ENCODE results near the gene RAB24. TPM values are rescaled to one million over a fixed set of nuclear protein-coding genes. Genes with fewer than 3 reads are reported as not detected.
"Not testable (repeated sequence)": the region's sequence is repeated elsewhere in the genome, so short reads cannot be mapped to it uniquely, and the experiment has no call there.

The RAB24 gene
- total RNA-seq, 1 donor from 2014 or later = 15.9 TPM

DNA sequence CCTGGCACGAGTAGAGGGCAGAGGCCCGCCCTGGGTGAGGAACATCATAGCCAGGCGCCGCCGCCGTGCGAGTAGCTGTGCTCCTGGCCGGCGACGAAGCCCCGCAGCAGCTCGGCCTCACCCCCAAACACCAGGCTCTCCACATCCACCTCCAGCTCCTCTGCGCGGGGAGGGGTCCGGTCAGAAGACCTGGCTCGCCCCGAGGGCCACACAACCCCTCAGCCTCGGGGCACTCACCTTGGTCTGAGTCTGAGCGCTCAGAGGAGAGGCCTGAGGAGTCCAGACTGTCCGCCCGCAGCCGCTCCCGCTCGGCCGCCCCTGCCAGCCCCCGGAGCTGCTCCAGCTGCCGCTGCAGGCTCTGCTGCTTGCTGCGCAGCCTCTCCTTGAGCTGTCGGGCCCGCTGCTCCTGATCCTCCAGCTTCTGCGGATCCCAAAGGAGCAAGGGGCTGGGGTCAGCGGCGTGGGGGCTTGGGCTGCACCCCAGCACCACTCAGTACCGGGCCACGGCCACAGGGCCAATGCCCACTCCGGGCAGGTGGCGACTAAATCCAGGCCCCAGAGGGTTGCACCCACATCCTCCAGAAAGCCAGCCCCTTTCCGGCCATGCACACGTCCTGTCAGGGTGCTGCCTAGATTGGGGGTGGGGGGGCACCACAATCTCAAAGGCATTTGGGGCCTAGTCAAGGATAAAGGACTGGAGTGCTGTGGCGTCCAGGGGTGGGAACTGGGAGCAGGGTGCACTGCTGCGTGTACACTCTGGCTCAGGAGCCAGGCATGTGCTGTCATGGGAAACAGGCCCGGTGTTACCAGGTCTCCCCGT lies 4.2 kb upstream of the RAB24 start:
- Mint-ChIP-seq H3K4me3 (ENCODE audit: unreplicated experiment) (no peak overlapping the region), H3K9me3 (ENCODE audit: unreplicated experiment) (no peaks in the 10 kb centered on the region)
- TF ChIP-seq, protein P1, sequence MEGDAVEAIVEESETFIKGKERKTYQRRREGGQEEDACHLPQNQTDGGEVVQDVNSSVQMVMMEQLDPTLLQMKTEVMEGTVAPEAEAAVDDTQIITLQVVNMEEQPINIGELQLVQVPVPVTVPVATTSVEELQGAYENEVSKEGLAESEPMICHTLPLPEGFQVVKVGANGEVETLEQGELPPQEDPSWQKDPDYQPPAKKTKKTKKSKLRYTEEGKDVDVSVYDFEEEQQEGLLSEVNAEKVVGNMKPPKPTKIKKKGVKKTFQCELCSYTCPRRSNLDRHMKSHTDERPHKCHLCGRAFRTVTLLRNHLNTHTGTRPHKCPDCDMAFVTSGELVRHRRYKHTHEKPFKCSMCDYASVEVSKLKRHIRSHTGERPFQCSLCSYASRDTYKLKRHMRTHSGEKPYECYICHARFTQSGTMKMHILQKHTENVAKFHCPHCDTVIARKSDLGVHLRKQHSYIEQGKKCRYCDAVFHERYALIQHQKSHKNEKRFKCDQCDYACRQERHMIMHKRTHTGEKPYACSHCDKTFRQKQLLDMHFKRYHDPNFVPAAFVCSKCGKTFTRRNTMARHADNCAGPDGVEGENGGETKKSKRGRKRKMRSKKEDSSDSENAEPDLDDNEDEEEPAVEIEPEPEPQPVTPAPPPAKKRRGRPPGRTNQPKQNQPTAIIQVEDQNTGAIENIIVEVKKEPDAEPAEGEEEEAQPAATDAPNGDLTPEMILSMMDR (IDR thresholded peaks at IDR 0.05; ENCODE audit: unreplicated experiment) = no peak

DNA sequence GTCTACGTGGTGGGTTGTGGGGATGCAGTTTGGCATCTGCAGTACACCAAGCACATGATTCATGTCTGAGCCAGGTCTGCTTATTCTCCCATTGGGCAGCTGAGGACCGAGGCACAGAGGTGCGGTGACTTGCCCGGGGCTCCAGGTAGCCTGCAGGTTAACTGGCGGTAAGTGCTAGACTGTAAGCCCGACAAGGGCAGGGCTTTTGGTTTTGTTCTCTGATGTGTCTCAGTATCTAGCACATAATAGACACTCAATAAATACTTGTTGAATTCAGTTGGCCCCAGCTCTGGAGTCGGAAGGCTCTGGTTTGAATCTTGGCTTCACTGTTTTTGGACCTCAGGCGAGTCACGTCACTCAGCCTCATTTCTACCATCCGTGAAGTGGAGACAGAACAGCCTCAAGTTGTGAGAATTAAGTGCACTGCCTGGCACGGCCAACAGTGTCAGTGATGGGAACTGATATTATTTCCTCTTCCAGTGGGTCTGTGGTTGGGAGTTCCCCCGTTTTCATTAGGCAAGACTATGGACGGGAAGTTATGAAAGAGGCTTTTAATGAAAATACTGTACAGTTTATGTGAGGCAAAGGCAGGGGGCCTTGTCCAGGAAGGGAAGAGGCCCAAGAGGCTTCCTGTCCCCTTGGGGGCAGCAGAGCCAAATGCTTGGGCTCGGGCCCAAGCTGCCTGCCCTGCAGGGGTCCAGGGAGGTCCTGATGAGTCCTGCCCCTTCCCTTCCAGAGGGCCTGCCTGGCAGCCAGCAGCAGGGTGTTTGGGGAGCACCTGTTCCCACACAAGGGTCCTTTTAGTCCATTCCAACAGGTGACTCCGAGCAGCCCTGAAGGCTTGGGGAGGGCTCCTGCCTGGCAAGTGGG lies 3.4 kb upstream of the RAB24 start:
- peaks cover 38% of the 10 kb centered on the region for H3K27me3 Mint-ChIP-seq (ENCODE audit: unreplicated experiment)
- TF ChIP-seq, protein P1 (IDR thresholded peaks at IDR 0.05; ENCODE audit: unreplicated experiment) = no peak
- peaks cover 33% of the 10 kb centered on the region for H3K36me3 Mint-ChIP-seq (ENCODE audit: low read depth, unreplicated experiment)
- H3K27ac Mint-ChIP-seq (ENCODE audit: unreplicated experiment) = no peak overlapping the region
- H3K9me3 Mint-ChIP-seq (ENCODE audit: unreplicated experiment) = no peaks in the 10 kb centered on the region
- peaks cover 51% of the 10 kb centered on the region for H3K4me1 Mint-ChIP-seq (ENCODE audit: unreplicated experiment)
- H3K4me3 Mint-ChIP-seq (ENCODE audit: unreplicated experiment) = peak overlapping the region; percentile 83
- DNase-seq (ENCODE audit: low spot score) = no peak

More for the DNA sequence above, 4.2 kb upstream of the RAB24 start:
- Mint-ChIP-seq H3K27me3 (ENCODE audit: unreplicated experiment) (peaks cover 33% of the 10 kb centered on the region), H3K27ac (ENCODE audit: unreplicated experiment) (no peak overlapping the region), H3K4me1 (ENCODE audit: unreplicated experiment) (peaks cover 48% of the 10 kb centered on the region), H3K36me3 (ENCODE audit: low read depth, unreplicated experiment) (peaks cover 33% of the 10 kb centered on the region)
- DNase-seq (ENCODE audit: low spot score) = no peak

DNA sequence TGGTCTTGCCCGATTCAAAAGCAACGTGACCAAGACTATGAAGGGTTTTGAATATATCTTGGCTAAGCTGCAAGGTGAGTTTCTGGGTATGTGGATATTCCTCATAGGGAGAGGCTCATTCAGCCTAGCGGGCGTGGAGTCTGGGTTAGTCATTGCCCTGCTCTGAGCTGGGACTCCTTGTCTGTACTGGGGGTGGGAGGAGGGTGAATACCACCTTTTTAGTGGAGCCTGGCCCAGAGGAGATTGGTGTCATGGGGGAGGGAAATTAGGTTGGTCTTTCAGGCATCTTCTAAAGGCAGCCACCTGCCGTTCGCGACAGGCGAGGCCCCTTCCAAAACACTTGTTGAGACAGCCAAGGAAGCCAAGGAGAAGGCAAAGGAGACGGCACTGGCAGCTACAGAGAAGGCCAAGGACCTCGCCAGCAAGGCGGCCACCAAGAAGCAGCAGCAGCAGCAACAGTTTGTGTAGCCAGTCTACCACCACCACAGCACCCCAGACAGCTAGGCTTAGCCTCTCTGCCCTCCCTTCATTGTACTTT lies 2.7 kb upstream of the RAB24 start:
- not testable (repeated sequence) for DNase-seq (ENCODE audit: low spot score); H3K27ac Mint-ChIP-seq (ENCODE audit: unreplicated experiment); H3K9me3 Mint-ChIP-seq (ENCODE audit: unreplicated experiment)
- peaks cover 52% of the 10 kb centered on the region for H3K4me1 Mint-ChIP-seq (ENCODE audit: unreplicated experiment)
- H3K36me3 Mint-ChIP-seq (ENCODE audit: low read depth, unreplicated experiment) = peaks cover 33% of the 10 kb centered on the region
- H3K4me3 Mint-ChIP-seq (ENCODE audit: unreplicated experiment) = peak overlapping the region; percentile 69
- H3K27me3 Mint-ChIP-seq (ENCODE audit: unreplicated experiment) = peaks cover 39% of the 10 kb centered on the region

DNA sequence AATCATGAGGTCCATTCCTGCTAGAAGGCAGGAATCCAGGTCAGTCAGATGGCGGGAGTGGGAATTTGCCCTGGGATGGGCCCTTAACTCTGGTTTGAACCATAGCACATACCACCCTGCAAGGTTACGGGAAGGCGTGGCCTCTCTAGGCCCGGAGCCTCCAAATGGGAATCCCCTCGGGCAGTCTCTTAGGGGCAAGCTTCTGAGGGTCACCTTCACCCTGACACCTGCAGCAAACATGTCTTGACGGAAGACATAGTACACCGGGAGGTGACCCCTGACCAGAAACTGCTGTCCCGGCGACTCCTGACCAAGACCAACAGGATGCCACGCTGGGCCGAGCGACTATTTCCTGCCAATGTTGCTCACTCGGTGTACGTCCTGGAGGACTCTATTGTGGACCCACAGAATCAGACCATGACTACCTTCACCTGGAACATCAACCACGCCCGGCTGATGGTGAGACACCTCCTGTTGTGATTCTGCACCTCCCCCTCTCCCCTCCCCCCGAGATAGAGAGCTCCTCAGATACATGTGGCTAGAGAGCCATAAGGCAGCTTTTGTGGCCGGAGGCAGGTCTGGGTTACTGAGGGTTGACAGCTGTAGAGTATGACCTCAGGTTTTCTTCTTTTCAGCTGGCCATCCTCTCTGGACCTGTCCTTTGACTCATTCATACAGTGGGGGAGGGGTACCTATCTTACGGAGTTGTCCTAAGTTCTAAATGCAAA lies 1.0 kb upstream of the RAB24 start:
- no peak for DNase-seq (ENCODE audit: low spot score)
- peaks cover 38% of the 10 kb centered on the region for H3K36me3 Mint-ChIP-seq (ENCODE audit: low read depth, unreplicated experiment)

More for the DNA sequence above, 1.0 kb upstream of the RAB24 start:
- H3K27me3 Mint-ChIP-seq (ENCODE audit: unreplicated experiment) = peaks cover 42% of the 10 kb centered on the region
- H3K4me1 Mint-ChIP-seq (ENCODE audit: unreplicated experiment) = peaks cover 56% of the 10 kb centered on the region
- TF ChIP-seq, protein P1 (IDR thresholded peaks at IDR 0.05; ENCODE audit: unreplicated experiment) = no peak
- peak overlapping the region; percentile 97 for H3K27ac Mint-ChIP-seq (ENCODE audit: unreplicated experiment)
- H3K9me3 Mint-ChIP-seq (ENCODE audit: unreplicated experiment) = no peaks in the 10 kb centered on the region
- H3K4me3 Mint-ChIP-seq (ENCODE audit: unreplicated experiment) = peak overlapping the region; percentile 98
